LNCAP (cell line): ENCODE data around the gene CYP2R1.

ENCODE experiments used
- CTCF ChIP-seq: fragments of 450-650 bp; IDR thresholded peaks from 2 replicates; pipeline ENCODE4 v1.5.1; 2017; ENCODE audit warnings: mild to moderate bottlenecking

CYP2R1 gene

GRCh38 chr11:14860511-14860910 is 31.5 kb downstream of the CYP2R1 start:
- no peak for TF ChIP-seq CTCF

- TF ChIP-seq CTCF = no peak
Observed at GRCh38 chr11:14858404-14858803, 33.6 kb downstream of the CYP2R1 start.

- no peak for TF ChIP-seq CTCF
Observed at GRCh38 chr11:14857621-14858020, 34.4 kb downstream of the CYP2R1 start.

GRCh38 chr11:14855890-14856289 is 36.1 kb downstream of the CYP2R1 start:
- TF ChIP-seq CTCF = no peak

GRCh38 chr11:14854057-14854456 is 38.0 kb downstream of the CYP2R1 start:
- TF ChIP-seq CTCF = no peak

- TF ChIP-seq CTCF = no peak
Observed at GRCh38 chr11:14852571-14853177, 39.4 kb downstream of the CYP2R1 start.

- no peak for TF ChIP-seq CTCF
Observed at GRCh38 chr11:14842002-14842401, 50.0 kb downstream of the CYP2R1 start.
